Osteoblast (primary cell): ENCODE results near the gene KIRREL3. TPM values are rescaled to one million over a fixed set of nuclear protein-coding genes. Genes with fewer than 3 reads are reported as not detected.

Experiments used
- DNase-seq: peaks from one replicate; pipeline ENCODE4 v3.0.0; 2011; ENCODE audit warnings: low spot score, mixed read lengths; ENCODE audit not compliant: insufficient read length; ENCODE audit errors: missing footprints
- H2AFZ ChIP-seq: 2 replicates; pipeline ENCODE4 v1.6.0; 2011; ENCODE audit warnings: mild to moderate bottlenecking, low read length
- H3K27ac ChIP-seq: 2 replicates; pipeline ENCODE4 v1.5.1; 2011; ENCODE audit warnings: mild to moderate bottlenecking, low read depth, low read length, moderate library complexity
- H3K27me3 ChIP-seq: 2 replicates; pipeline ENCODE4 v1.6.0; 2012; ENCODE audit warnings: mild to moderate bottlenecking, control low read depth, inconsistent platforms, low read length, moderate library complexity; ENCODE audit not compliant: insufficient read depth
- H3K36me3 ChIP-seq: 2 replicates; pipeline ENCODE4 v1.5.1; 2011; ENCODE audit warnings: mild to moderate bottlenecking, low read length, control low read depth, moderate library complexity; ENCODE audit not compliant: insufficient read depth
- H3K4me1 ChIP-seq: 2 replicates; pipeline ENCODE4 v1.5.1; 2011; ENCODE audit warnings: mild to moderate bottlenecking, low read length, control low read depth, moderate library complexity; ENCODE audit not compliant: insufficient read depth
- H3K4me2 ChIP-seq: 2 replicates; pipeline ENCODE4 v1.6.0; 2011; ENCODE audit warnings: mild to moderate bottlenecking, low read length; ENCODE audit not compliant: insufficient read depth
- H3K4me3 ChIP-seq: fragments of 200-600 bp; sonication (generic); 3 replicates; pipeline ENCODE4 v1.5.1; 2012; ENCODE audit warnings: mild to moderate bottlenecking, low read length, inconsistent platforms; ENCODE audit not compliant: insufficient read depth
- H3K79me2 ChIP-seq: 2 replicates; pipeline ENCODE4 v1.6.0; 2012; ENCODE audit warnings: mild to moderate bottlenecking, low read length, control low read depth, inconsistent platforms; ENCODE audit not compliant: insufficient read depth
- H3K9me3 ChIP-seq: 2 replicates; pipeline ENCODE4 v1.5.1; 2011; ENCODE audit warnings: low read depth, low read length, control low read depth
- H4K20me1 ChIP-seq: 2 replicates; pipeline ENCODE4 v1.6.0; 2012; ENCODE audit warnings: mild to moderate bottlenecking, low read length, control low read depth; ENCODE audit not compliant: insufficient read depth
- CTCF ChIP-seq: IDR thresholded peaks from 2 replicates; pipeline ENCODE4 v1.5.1; 2011; ENCODE audit warnings: mild to moderate bottlenecking, low read depth, low read length, moderate library complexity; ENCODE audit errors: extremely low read depth
- total RNA-seq: library from RNA; depleted of rRNA; stranded (reverse); fragments of >200 nt; gene quantifications from 2 replicates; pipeline ENCODE4 v1.2.3, GENCODE V29; 2012

KIRREL3 gene
- total RNA-seq, 1 donor: 3.6 TPM

- Histone ChIP-seq H3K4me3 (no peak overlapping the region), H3K27ac (no peak overlapping the region), H3K9me3 (no peaks in the 10 kb centered on the region), H3K36me3 (no peaks in the 10 kb centered on the region), H3K79me2 (no peaks in the 10 kb centered on the region), H2AFZ (no peak overlapping the region), H3K4me1 (no peaks in the 10 kb centered on the region), H3K27me3 (no peaks in the 10 kb centered on the region), H3K4me2 (no peak overlapping the region), H4K20me1 (no peaks in the 10 kb centered on the region)
- DNase-seq: no peak
- TF ChIP-seq CTCF: no peak
Observed at GRCh38 chr11:126613272-126613671, 387.3 kb downstream of the KIRREL3 start.

- H3K9me3 ChIP-seq: no peaks in the 10 kb centered on the region
- TF ChIP-seq CTCF: no peak
- no peak overlapping the region for H2AFZ ChIP-seq
- H3K4me2 ChIP-seq: no peak overlapping the region
- no peaks in the 10 kb centered on the region for H3K4me1 ChIP-seq
- no peaks in the 10 kb centered on the region for H3K36me3 ChIP-seq
- no peaks in the 10 kb centered on the region for H4K20me1 ChIP-seq
- H3K4me3 ChIP-seq: no peak overlapping the region
- H3K27ac ChIP-seq: no peak overlapping the region
- DNase-seq: no peak
- H3K27me3 ChIP-seq: no peaks in the 10 kb centered on the region
- no peaks in the 10 kb centered on the region for H3K79me2 ChIP-seq
Observed at GRCh38 chr11:126612671-126613070, 387.9 kb downstream of the KIRREL3 start.

- H3K4me1 ChIP-seq: no peaks in the 10 kb centered on the region
- H2AFZ ChIP-seq: no peak overlapping the region
- H3K4me2 ChIP-seq: no peak overlapping the region
- no peaks in the 10 kb centered on the region for H3K27me3 ChIP-seq
- no peak overlapping the region for H3K4me3 ChIP-seq
- TF ChIP-seq CTCF: no peak
- DNase-seq: no peak
- H4K20me1 ChIP-seq: no peaks in the 10 kb centered on the region
- no peaks in the 10 kb centered on the region for H3K79me2 ChIP-seq
- H3K9me3 ChIP-seq: no peaks in the 10 kb centered on the region
- H3K27ac ChIP-seq: no peak overlapping the region
- H3K36me3 ChIP-seq: no peaks in the 10 kb centered on the region
Observed at GRCh38 chr11:126611438-126611837, 389.1 kb downstream of the KIRREL3 start.

- no peak for DNase-seq
- TF ChIP-seq CTCF: no peak
- Histone ChIP-seq H2AFZ (no peak overlapping the region), H3K27ac (no peak overlapping the region), H3K27me3 (no peaks in the 10 kb centered on the region), H3K4me2 (no peak overlapping the region), H4K20me1 (no peaks in the 10 kb centered on the region), H3K9me3 (no peaks in the 10 kb centered on the region), H3K4me3 (no peak overlapping the region), H3K79me2 (no peaks in the 10 kb centered on the region), H3K36me3 (no peaks in the 10 kb centered on the region), H3K4me1 (no peaks in the 10 kb centered on the region)
Observed at GRCh38 chr11:126608658-126609057, 391.9 kb downstream of the KIRREL3 start.
